ENCODE data around the gene ATG2A. TPM values are rescaled to one million over a fixed set of nuclear protein-coding genes. Genes with fewer than 3 reads are reported as not detected.
"Not testable (repeated sequence)": the region's sequence is repeated elsewhere in the genome, so short reads cannot be mapped to it uniquely, and the experiment has no call there.

ATG2A gene
- total RNA-seq, 1 experiment from 2014 or later, result 28.8 TPM

DNA sequence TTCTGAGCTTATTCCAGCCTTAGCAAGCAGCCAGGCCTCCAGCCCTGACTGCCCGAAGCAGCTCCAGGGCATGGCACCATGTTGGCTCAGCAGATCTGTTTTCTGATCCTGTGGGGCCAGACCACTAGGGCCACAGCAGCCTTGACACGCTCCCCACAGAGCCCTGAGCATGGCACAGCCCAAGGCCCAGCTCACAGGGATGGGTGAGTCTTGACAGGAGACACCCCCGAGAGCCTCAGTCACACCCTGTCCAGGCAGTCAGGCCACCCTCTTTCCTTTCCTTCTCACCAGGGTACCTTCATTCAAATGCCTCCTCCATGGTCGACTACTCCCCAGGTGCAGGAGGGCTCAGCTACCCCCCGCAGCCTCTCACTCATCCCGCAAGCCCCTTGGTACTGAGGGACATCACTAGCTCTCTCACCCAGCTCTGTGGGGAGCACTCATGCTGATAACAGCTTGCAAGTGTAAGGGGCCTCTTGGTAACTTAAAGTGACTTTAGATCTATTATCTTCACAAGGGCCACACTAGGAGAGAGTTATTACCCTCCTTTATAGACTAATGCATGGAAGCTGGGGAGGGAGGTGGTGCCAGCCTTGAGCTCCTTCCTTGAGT lies 68.7 kb downstream of the ATG2A start:
- BruUV-seq (replicated peaks), result no TSS peak
- H3K4me3 ChIP-seq (ENCODE audit: low read depth in 2 of 2, low read length in 2 of 2), result no peak overlapping the region
- H3K27me3 ChIP-seq (ENCODE audit: control insufficient read depth, insufficient read depth, low read length), result no peaks in the 10 kb centered on the region
- ChIA-PET POLR2A (interaction anchor here (1.3 kb wide), 1 partner anchor 29 kb away, joined by 4 read pairs; no protein-coding TSS in a partner anchor), CTCF (interaction anchor here (0.5 to 3.2 kb wide), 12 partner anchors 12 to 228 kb away, joined by 3 to 16 read pairs (median 4); partner anchors contain the start of genes ARL2 and EHD1)
- H3K4me1 ChIP-seq (ENCODE audit: control insufficient read depth, insufficient read depth, low read length), result peaks cover 63% of the 10 kb centered on the region
- H3K27ac ChIP-seq (ENCODE audit: low read length), result peak overlapping the region; percentile 81
- TF ChIP-seq TCF7L2 (IDR thresholded peaks at IDR 0.05; ENCODE audit: low read depth, low read length) (0 out of 2 replicates have a peak, but pooled peaks have one; percentile 21), POLR2AphosphoS5 (IDR thresholded peaks at IDR 0.05; ENCODE audit: low read depth, low read length) (no peak)
- no peaks in the 10 kb centered on the region for H3K9me3 ChIP-seq (ENCODE audit: control insufficient read depth, insufficient read depth, low read depth, low read length)
- in situ Hi-C loops (cut with HindIII; ENCODE audit: low pct_unique_long_range_greater_than_20kb, low sequenced_read_pairs), result no loop called here
- DNase-seq (ENCODE audit: low read depth, low spot score), result no peak
- intact Hi-C loops (cut with micrococcal nuclease; ENCODE audit: unreplicated experiment), result loop anchor here (5.0 to 10.0 kb wide), 3 partner anchors 149 to 266 kb away; partner anchors contain the start of genes BATF2, SNX15, TM7SF2 and ZNHIT2
- no peaks in the 10 kb centered on the region; the same call in 1 of the 2 replicates for H3K36me3 ChIP-seq (ENCODE audit: control insufficient read depth, insufficient read depth, low read length)
- no peak for ATAC-seq

DNA sequence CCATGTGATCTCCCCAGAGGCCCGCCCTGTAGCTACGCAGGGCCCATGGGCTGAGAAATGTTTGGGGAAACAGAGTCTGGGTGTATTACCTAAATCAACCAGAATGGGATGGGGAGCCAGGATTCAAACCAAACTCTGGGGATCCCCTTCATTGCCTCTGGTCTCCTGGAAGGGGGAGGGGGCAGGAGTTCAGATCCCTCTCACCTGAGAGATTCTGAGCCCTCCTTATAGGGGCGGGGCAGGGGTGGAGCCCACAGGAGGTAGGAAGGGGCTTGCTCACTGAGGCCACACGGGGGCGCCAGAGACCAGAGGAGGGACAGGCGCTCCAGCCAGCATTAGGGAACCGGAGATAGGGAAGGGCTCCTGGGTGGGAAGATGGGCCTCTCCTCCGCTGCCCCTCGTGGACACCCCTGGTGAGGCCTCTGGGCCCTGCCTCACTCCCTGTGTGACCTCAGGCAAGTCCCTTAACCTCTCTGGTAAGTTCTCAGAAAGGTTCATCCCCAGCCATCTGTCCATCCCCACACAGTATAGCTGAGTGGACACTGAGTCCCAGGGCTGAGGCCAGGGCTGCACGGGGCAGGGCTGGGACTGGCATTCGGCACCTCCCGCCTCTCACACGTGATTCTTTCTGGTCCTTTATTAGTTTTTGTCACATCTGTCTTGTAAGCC lies 69.9 kb downstream of the ATG2A start:
- in situ Hi-C loops (cut with HindIII; ENCODE audit: low pct_unique_long_range_greater_than_20kb, low sequenced_read_pairs) (no loop called here), intact Hi-C loops (cut with micrococcal nuclease; ENCODE audit: unreplicated experiment) (loop anchor here (2.0 to 10.0 kb wide), 4 partner anchors 48 to 268 kb away; partner anchors contain the start of genes BATF2, SNX15, TM7SF2 and ZNHIT2)
- Histone ChIP-seq H3K4me3 (ENCODE audit: low read depth in 2 of 2, low read length in 2 of 2) (no peak overlapping the region), H3K9me3 (ENCODE audit: control insufficient read depth, insufficient read depth, low read depth, low read length) (no peaks in the 10 kb centered on the region), H3K4me1 (ENCODE audit: control insufficient read depth, insufficient read depth, low read length) (peaks cover 63% of the 10 kb centered on the region), H3K27ac (ENCODE audit: low read length) (peak overlapping the region; percentile 81), H3K27me3 (ENCODE audit: control insufficient read depth, insufficient read depth, low read length) (no peaks in the 10 kb centered on the region), H3K36me3 (ENCODE audit: control insufficient read depth, insufficient read depth, low read length) (no peaks in the 10 kb centered on the region; the same call in 1 of the 2 replicates)
- POLR2A ChIA-PET, result interaction anchor here (1.3 kb wide), 1 partner anchor 30 kb away, joined by 4 read pairs; no protein-coding TSS in a partner anchor
- TF ChIP-seq, protein P1, sequence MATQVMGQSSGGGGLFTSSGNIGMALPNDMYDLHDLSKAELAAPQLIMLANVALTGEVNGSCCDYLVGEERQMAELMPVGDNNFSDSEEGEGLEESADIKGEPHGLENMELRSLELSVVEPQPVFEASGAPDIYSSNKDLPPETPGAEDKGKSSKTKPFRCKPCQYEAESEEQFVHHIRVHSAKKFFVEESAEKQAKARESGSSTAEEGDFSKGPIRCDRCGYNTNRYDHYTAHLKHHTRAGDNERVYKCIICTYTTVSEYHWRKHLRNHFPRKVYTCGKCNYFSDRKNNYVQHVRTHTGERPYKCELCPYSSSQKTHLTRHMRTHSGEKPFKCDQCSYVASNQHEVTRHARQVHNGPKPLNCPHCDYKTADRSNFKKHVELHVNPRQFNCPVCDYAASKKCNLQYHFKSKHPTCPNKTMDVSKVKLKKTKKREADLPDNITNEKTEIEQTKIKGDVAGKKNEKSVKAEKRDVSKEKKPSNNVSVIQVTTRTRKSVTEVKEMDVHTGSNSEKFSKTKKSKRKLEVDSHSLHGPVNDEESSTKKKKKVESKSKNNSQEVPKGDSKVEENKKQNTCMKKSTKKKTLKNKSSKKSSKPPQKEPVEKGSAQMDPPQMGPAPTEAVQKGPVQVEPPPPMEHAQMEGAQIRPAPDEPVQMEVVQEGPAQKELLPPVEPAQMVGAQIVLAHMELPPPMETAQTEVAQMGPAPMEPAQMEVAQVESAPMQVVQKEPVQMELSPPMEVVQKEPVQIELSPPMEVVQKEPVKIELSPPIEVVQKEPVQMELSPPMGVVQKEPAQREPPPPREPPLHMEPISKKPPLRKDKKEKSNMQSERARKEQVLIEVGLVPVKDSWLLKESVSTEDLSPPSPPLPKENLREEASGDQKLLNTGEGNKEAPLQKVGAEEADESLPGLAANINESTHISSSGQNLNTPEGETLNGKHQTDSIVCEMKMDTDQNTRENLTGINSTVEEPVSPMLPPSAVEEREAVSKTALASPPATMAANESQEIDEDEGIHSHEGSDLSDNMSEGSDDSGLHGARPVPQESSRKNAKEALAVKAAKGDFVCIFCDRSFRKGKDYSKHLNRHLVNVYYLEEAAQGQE (IDR thresholded peaks at IDR 0.05; ENCODE audit: insufficient read depth in 1 of 2, low read depth in 2 of 2, low read length in 1 of 2), result 0 out of 4 replicates have a peak, but pooled peaks of 1 of the 2 experiments have one; percentile 33
- TF ChIP-seq SIN3A (IDR thresholded peaks at IDR 0.05; ENCODE audit: borderline replicate concordance, insufficient read depth, low read depth, low read length), result no peak
- TF ChIP-seq POLR2AphosphoS5 (IDR thresholded peaks at IDR 0.05; ENCODE audit: low read depth, low read length), result no peak; the same call in 1 of the 2 replicates
- TF ChIP-seq TCF7L2 (IDR thresholded peaks at IDR 0.05; ENCODE audit: low read depth, low read length), result no peak
- TF ChIP-seq, protein P2, sequence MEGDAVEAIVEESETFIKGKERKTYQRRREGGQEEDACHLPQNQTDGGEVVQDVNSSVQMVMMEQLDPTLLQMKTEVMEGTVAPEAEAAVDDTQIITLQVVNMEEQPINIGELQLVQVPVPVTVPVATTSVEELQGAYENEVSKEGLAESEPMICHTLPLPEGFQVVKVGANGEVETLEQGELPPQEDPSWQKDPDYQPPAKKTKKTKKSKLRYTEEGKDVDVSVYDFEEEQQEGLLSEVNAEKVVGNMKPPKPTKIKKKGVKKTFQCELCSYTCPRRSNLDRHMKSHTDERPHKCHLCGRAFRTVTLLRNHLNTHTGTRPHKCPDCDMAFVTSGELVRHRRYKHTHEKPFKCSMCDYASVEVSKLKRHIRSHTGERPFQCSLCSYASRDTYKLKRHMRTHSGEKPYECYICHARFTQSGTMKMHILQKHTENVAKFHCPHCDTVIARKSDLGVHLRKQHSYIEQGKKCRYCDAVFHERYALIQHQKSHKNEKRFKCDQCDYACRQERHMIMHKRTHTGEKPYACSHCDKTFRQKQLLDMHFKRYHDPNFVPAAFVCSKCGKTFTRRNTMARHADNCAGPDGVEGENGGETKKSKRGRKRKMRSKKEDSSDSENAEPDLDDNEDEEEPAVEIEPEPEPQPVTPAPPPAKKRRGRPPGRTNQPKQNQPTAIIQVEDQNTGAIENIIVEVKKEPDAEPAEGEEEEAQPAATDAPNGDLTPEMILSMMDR (IDR thresholded peaks at IDR 0.05), result peak; percentile 99
- no TSS peak for BruUV-seq (replicated peaks)
- CTCF ChIA-PET, result interaction anchor here (0.6 to 3.2 kb wide), 11 partner anchors 12 to 361 kb away, joined by 3 to 16 read pairs (median 5); partner anchors contain the start of gene EHD1
- peak; percentile 76 for DNase-seq (ENCODE audit: low read depth, low spot score)
- ATAC-seq, result peak; percentile 83

DNA sequence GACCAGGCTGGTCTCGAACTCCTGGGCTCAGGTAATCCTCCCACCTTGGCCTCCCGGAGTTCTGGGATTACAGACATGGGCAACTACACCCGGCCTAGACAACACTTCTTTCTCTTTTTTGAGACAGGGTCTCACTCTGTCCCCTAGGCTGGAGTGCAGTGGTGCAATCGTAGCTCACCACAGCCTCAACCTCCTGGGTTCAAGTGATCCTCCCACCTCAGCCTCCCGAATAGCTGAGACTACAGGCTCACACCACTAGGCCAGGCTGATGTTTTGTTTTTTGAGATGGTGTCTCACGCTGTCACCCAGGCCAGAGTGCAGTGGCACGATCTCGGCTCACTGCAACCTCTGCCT lies 71.3 kb downstream of the ATG2A start:
- POLR2A ChIA-PET; ATAC-seq; H3K4me3 ChIP-seq (ENCODE audit: low read depth in 2 of 2, low read length in 2 of 2); BruUV-seq (replicated peaks); H3K27me3 ChIP-seq (ENCODE audit: control insufficient read depth, insufficient read depth, low read length); in situ Hi-C loops (cut with HindIII; ENCODE audit: low pct_unique_long_range_greater_than_20kb, low sequenced_read_pairs); H3K36me3 ChIP-seq (ENCODE audit: control insufficient read depth, insufficient read depth, low read length); DNase-seq (ENCODE audit: low read depth, low spot score); H3K9me3 ChIP-seq (ENCODE audit: control insufficient read depth, insufficient read depth, low read depth, low read length): not testable (repeated sequence)
- CTCF ChIA-PET, result interaction anchor here (1.3 kb wide), 1 partner anchor 151 kb away, joined by 6 read pairs; the partner anchor contains the start of gene BATF2
- peaks cover 51% of the 10 kb centered on the region for H3K4me1 ChIP-seq (ENCODE audit: control insufficient read depth, insufficient read depth, low read length)
- intact Hi-C loops (cut with micrococcal nuclease; ENCODE audit: unreplicated experiment), result loop anchor here (2.0 to 10.0 kb wide), 4 partner anchors 49 to 269 kb away; partner anchors contain the start of genes BATF2, SNX15, TM7SF2 and ZNHIT2
- H3K27ac ChIP-seq (ENCODE audit: low read length), result peak overlapping the region; percentile 7; the same call in 1 of the 2 replicates

Data from Panc1 (cell line).